ENCODE measurements around the gene THAP7. TPM values are rescaled to one million over a fixed set of nuclear protein-coding genes. Genes with fewer than 3 reads are reported as not detected.

THAP7 gene
- total and polyA plus RNA-seq, 9 of the 15 experiments (the other 6 are each of a cell fraction or from before 2014, with no cell fraction given), result 7.9 to 263 (median 84.1) TPM

DNA sequence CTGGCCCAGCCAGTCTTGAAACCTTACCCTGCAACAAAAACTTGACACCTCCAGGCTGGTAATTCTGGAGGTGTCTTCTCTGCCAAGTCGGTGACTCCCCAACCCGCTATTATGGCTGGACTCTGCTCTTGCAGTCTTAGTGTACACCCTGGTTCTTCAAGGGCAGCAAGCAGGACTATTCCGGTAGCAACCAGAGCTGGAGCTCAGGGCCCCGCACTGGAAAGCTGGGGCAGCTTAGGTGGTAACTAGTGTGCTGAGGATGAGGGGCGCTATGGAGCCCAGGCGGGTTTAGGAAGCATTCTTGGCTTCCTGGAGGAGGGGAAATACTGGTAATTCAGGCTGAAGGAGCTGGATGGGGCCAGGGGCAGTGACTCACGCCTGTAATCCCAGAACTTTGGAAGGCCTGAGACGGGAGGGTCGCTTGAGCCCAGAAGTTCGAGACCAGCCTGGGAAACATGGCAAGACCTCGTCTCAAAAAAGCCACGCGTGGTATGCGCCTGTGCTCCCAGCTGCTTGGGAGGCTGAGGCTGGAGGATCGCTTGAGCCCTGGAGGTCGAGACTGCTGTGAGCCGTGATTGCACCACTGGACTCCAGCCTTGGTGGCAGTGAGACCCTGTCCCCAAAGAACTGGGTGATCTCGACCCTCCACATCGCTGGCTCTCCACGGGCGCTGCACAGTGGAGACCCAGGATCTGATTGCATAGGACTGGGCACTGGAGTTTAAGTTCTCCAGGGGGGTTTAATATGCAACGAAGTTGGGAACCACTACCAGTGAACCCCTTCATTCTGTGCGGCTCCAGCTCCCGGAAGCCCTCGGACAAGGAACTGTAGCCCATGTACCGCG is 45.4 kb downstream of the THAP7 start (continued):
- TF ChIP-seq ZNF24 (IDR thresholded peaks at IDR 0.05) (peak; percentile 9; the same call in 1 of the 2 replicates), KHSRP (IDR thresholded peaks at IDR 0.05) (no peak), PTRF (tag; IDR thresholded peaks at IDR 0.05) (no peak), CEBPG (CRISPR knock-in tag; IDR thresholded peaks at IDR 0.05) (peak; percentile 43; the same call in 1 of the 2 replicates), CEBPG (tag; conservative IDR thresholded peaks at IDR 0.05 in 1 of 2, IDR thresholded peaks at IDR 0.05 in 1 of 2) (no peak), ZNF134 (CRISPR knock-in tag; conservative IDR thresholded peaks at IDR 0.05) (no peak), ZBTB17 (CRISPR knock-in tag; IDR thresholded peaks at IDR 0.05) (no peak), ZNF184 (CRISPR knock-in tag; IDR thresholded peaks at IDR 0.05) (no peak), XRCC3 (IDR thresholded peaks at IDR 0.05) (no peak), RBBP5 (IDR thresholded peaks at IDR 0.05; ENCODE audit: borderline replicate concordance, insufficient read depth, low read length, poor library complexity, severe bottlenecking) (peak; percentile 22), NR1H2 (CRISPR knock-in tag; IDR thresholded peaks at IDR 0.05) (no peak), BMI1 (IDR thresholded peaks at IDR 0.05; ENCODE audit: low read length) (no peak), RFX5 (IDR thresholded peaks at IDR 0.05; ENCODE audit: low read depth, low read length) (no peak), RFX7 (CRISPR knock-in tag; IDR thresholded peaks at IDR 0.05) (no peak), NCOA6 (IDR thresholded peaks at IDR 0.05) (no peak), NFYB (IDR thresholded peaks at IDR 0.05; ENCODE audit: extremely low read depth, insufficient read length) (no peak), KLF16 (IDR thresholded peaks at IDR 0.05) (no peak)
- TF ChIP-seq, protein P1, sequence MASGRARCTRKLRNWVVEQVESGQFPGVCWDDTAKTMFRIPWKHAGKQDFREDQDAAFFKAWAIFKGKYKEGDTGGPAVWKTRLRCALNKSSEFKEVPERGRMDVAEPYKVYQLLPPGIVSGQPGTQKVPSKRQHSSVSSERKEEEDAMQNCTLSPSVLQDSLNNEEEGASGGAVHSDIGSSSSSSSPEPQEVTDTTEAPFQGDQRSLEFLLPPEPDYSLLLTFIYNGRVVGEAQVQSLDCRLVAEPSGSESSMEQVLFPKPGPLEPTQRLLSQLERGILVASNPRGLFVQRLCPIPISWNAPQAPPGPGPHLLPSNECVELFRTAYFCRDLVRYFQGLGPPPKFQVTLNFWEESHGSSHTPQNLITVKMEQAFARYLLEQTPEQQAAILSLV (tag; IDR thresholded peaks at IDR 0.05), result no peak
- TF ChIP-seq, protein P2, sequence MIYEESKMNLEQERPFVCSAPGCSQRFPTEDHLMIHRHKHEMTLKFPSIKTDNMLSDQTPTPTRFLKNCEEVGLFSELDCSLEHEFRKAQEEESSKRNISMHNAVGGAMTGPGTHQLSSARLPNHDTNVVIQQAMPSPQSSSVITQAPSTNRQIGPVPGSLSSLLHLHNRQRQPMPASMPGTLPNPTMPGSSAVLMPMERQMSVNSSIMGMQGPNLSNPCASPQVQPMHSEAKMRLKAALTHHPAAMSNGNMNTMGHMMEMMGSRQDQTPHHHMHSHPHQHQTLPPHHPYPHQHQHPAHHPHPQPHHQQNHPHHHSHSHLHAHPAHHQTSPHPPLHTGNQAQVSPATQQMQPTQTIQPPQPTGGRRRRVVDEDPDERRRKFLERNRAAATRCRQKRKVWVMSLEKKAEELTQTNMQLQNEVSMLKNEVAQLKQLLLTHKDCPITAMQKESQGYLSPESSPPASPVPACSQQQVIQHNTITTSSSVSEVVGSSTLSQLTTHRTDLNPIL (CRISPR knock-in tag; IDR thresholded peaks at IDR 0.05), result 0 out of 2 replicates have a peak, but pooled peaks have one; percentile 45
- TF ChIP-seq, protein P3, sequence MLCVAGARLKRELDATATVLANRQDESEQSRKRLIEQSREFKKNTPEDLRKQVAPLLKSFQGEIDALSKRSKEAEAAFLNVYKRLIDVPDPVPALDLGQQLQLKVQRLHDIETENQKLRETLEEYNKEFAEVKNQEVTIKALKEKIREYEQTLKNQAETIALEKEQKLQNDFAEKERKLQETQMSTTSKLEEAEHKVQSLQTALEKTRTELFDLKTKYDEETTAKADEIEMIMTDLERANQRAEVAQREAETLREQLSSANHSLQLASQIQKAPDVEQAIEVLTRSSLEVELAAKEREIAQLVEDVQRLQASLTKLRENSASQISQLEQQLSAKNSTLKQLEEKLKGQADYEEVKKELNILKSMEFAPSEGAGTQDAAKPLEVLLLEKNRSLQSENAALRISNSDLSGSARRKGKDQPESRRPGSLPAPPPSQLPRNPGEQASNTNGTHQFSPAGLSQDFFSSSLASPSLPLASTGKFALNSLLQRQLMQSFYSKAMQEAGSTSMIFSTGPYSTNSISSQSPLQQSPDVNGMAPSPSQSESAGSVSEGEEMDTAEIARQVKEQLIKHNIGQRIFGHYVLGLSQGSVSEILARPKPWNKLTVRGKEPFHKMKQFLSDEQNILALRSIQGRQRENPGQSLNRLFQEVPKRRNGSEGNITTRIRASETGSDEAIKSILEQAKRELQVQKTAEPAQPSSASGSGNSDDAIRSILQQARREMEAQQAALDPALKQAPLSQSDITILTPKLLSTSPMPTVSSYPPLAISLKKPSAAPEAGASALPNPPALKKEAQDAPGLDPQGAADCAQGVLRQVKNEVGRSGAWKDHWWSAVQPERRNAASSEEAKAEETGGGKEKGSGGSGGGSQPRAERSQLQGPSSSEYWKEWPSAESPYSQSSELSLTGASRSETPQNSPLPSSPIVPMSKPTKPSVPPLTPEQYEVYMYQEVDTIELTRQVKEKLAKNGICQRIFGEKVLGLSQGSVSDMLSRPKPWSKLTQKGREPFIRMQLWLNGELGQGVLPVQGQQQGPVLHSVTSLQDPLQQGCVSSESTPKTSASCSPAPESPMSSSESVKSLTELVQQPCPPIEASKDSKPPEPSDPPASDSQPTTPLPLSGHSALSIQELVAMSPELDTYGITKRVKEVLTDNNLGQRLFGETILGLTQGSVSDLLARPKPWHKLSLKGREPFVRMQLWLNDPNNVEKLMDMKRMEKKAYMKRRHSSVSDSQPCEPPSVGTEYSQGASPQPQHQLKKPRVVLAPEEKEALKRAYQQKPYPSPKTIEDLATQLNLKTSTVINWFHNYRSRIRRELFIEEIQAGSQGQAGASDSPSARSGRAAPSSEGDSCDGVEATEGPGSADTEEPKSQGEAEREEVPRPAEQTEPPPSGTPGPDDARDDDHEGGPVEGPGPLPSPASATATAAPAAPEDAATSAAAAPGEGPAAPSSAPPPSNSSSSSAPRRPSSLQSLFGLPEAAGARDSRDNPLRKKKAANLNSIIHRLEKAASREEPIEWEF (CRISPR knock-in tag; IDR thresholded peaks at IDR 0.05), result no peak
- TF ChIP-seq, protein P4, sequence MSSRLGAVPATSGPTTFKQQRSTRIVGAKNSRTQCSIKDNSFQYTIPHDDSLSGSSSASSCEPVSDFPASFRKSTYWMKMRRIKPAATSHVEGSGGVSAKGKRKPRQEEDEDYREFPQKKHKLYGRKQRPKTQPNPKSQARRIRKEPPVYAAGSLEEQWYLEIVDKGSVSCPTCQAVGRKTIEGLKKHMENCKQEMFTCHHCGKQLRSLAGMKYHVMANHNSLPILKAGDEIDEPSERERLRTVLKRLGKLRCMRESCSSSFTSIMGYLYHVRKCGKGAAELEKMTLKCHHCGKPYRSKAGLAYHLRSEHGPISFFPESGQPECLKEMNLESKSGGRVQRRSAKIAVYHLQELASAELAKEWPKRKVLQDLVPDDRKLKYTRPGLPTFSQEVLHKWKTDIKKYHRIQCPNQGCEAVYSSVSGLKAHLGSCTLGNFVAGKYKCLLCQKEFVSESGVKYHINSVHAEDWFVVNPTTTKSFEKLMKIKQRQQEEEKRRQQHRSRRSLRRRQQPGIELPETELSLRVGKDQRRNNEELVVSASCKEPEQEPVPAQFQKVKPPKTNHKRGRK (tag; IDR thresholded peaks at IDR 0.05), result no peak
